Tibial artery (tissue), 4 donors: ENCODE data around the gene AQP12B.
A peak's percentile ranks its signal among the peaks of the same experiment; 100 is the strongest.
"Not testable (repeated sequence)": the region's sequence is repeated elsewhere in the genome, so short reads cannot be mapped to it uniquely, and the experiment has no call there.

Experiments
- DNase-seq, 2 donors: peaks; one replicate each; pipeline ENCODE4 v3.0.0-alpha.2; 2019
- H3K27ac ChIP-seq, 2 donors: fragments of 200-600 bp; sonication (generic) in 1 of 2; 1 replicate in 1 of 2; 2 replicates in 1 of 2; pipeline ENCODE4 v1.5.1; 2018 to 2019; ENCODE audit warnings: mild to moderate bottlenecking in 1 of 2
- H3K27me3 ChIP-seq, 2 donors: fragments of 200-600 bp; sonication (generic) in 1 of 2; one replicate each; pipeline versions ENCODE4 v1.5.1 to v1.6.0; 2016 to 2019
- H3K36me3 ChIP-seq, 3 donors: fragments of 200-600 bp; sonication (generic) in 2 of 3; one replicate each; pipeline ENCODE4 v1.5.1; 2016 to 2019; ENCODE audit warnings: mild to moderate bottlenecking in 2 of 3
- H3K4me1 ChIP-seq, 4 donors: fragments of 200-600 bp; sonication (generic) in 2 of 4; 1 replicate in 3 of 4; 2 replicates in 1 of 4; pipeline ENCODE4 v1.5.1; 2016 to 2019
- H3K4me3 ChIP-seq, 2 donors: fragments of 200-600 bp; sonication (generic) in 1 of 2; 1 replicate in 1 of 2; 2 replicates in 1 of 2; pipeline ENCODE4 v1.5.1; 2018 to 2019; ENCODE audit warnings: mild to moderate bottlenecking in 2 of 2
- H3K9me3 ChIP-seq, 3 donors: fragments of 200-600 bp; sonication (generic) in 1 of 3; one replicate each; pipeline ENCODE4 v1.5.1; 2016 to 2019
- intact Hi-C: fragments of 100-400 bp; cut with DNase I; formaldehyde crosslinking; loops from one replicate; pipeline ENCODE4 v1.15.0; 2023; ENCODE audit warnings: low total_unique reads
- TF ChIP-seq, protein P1 (sequence below), 2 experiments: fragments of 200-600 bp in 1 of 2; fragments of 450-650 bp in 1 of 2; IDR thresholded peaks; one replicate each; pipeline ENCODE4 v1.5.1; 2017 to 2019; ENCODE audit warnings: antibody characterized with exemption in 2 of 2, mild to moderate bottlenecking in 1 of 2, moderate library complexity in 1 of 2

Gene AQP12B, protein sequence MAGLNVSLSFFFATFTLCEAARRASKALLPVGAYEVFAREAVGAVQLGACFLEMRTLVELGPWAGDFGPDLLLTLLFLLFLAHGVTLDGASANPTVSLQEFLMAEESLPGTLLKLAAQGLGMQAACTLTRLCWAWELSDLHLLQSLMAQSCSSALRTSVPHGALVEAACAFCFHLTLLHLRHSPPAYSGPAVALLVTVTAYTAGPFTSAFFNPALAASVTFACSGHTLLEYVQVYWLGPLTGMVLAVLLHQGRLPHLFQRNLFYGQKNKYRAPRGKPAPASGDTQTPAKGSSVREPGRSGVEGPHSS

DNA sequence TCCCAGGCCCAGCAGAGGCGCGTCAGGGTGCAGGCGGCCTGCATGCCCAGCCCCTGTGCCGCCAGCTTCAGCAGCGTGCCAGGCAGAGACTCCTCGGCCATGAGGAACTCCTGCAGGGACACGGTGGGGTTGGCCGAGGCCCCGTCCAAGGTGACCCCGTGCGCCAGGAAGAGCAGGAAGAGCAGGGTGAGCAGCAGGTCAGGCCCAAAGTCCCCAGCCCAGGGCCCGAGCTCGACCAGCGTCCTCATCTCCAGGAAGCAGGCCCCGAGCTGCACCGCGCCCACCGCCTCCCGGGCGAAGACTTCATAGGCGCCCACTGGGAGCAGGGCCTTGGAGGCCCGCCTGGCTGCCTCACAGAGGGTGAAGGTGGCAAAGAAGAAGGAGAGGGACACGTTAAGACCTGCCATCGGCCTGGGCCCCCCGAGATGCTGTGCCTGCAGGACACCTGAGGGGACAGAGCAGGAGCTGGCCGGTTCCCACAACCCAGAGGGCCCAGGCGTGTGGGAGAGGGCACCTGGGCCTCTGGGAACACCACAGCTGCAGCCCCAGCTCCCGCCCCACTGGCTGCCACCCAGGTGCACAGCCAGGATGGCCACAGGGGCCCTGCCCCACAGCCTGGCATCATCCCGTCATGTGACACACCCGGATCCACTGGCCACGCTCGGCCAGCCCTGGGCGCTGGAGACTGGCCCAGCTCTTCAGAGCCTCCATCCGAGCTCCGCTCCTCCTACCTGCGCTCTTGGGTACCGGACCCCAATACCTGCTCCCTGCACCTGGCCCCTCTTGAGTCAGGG lies at the start of gene AQP12B:
Gene AQP12B (minus strand): TSS at position 455 of the 794 bp plus-strand sequence. CDS start 48 bp downstream, at position 407.
- intact Hi-C loops, H3K36me3 ChIP-seq, H3K27ac ChIP-seq, H3K4me3 ChIP-seq, H3K4me1 ChIP-seq, H3K9me3 ChIP-seq: not testable (repeated sequence)
- peaks cover 0 to 12% of the 10 kb centered on the region in 2 donors for H3K27me3 ChIP-seq
- DNase-seq: peak in 1 of 2 donors; percentile 53

DNA sequence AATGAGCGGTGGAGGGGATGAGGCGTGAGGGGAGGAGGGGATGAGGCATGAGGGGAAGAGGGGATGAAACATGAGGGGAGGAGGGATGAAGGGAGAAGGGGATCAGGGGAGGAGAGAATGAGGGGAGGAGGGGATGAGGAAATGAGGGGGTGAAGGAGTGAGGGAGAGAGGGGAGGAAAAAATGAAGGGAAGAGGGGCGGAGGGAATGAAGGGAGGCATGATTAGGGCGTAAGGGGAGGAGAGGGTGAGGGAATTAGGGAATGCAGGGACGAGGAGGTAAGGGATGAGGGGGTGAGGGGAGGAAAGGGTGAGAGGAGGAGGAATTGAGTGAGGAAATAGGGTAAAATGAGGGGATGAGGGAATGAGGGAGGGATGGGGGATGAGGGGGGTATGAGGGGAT lies 49.5 kb upstream of the AQP12B start:
- no peak for DNase-seq
- intact Hi-C loops: no loop called here
- H3K9me3 ChIP-seq: no peaks in the 10 kb centered on the region
- H3K27ac ChIP-seq: no peak overlapping the region
- TF ChIP-seq, protein P1, sequence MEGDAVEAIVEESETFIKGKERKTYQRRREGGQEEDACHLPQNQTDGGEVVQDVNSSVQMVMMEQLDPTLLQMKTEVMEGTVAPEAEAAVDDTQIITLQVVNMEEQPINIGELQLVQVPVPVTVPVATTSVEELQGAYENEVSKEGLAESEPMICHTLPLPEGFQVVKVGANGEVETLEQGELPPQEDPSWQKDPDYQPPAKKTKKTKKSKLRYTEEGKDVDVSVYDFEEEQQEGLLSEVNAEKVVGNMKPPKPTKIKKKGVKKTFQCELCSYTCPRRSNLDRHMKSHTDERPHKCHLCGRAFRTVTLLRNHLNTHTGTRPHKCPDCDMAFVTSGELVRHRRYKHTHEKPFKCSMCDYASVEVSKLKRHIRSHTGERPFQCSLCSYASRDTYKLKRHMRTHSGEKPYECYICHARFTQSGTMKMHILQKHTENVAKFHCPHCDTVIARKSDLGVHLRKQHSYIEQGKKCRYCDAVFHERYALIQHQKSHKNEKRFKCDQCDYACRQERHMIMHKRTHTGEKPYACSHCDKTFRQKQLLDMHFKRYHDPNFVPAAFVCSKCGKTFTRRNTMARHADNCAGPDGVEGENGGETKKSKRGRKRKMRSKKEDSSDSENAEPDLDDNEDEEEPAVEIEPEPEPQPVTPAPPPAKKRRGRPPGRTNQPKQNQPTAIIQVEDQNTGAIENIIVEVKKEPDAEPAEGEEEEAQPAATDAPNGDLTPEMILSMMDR (IDR thresholded peaks at IDR 0.05): no peak
- no peaks in the 10 kb centered on the region for H3K36me3 ChIP-seq
- no peaks in the 10 kb centered on the region for H3K4me1 ChIP-seq
- H3K4me3 ChIP-seq: no peak overlapping the region
- peaks cover 0 to 64% of the 10 kb centered on the region in 2 donors for H3K27me3 ChIP-seq

DNA sequence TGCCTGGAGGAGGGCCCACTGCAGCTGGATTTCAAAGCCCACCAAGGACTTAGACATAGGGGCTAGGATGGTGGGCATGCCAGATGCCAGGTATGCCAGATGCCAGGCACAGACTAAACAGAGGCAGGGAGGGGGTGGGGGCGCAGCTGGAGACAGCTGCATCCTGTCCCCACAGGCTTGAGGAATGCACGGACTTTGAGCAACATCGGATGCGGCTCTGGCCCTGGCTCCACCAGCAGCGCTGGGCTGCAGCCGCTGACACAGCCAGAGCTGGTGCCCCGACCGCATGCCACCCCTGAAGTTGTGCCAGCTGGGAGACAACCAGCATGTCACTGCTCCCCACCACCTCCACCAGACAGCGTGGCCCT lies 48.5 kb upstream of the AQP12B start:
- no peak overlapping the region for H3K4me3 ChIP-seq
- TF ChIP-seq, protein P1 (IDR thresholded peaks at IDR 0.05): no peak
- intact Hi-C loops: no loop called here
- no peaks in the 10 kb centered on the region for H3K36me3 ChIP-seq
- no peaks in the 10 kb centered on the region for H3K4me1 ChIP-seq
- H3K27me3 ChIP-seq: peaks cover 0 to 54% of the 10 kb centered on the region in 2 donors
- no peak overlapping the region for H3K27ac ChIP-seq
- no peak for DNase-seq
- no peaks in the 10 kb centered on the region for H3K9me3 ChIP-seq

DNA sequence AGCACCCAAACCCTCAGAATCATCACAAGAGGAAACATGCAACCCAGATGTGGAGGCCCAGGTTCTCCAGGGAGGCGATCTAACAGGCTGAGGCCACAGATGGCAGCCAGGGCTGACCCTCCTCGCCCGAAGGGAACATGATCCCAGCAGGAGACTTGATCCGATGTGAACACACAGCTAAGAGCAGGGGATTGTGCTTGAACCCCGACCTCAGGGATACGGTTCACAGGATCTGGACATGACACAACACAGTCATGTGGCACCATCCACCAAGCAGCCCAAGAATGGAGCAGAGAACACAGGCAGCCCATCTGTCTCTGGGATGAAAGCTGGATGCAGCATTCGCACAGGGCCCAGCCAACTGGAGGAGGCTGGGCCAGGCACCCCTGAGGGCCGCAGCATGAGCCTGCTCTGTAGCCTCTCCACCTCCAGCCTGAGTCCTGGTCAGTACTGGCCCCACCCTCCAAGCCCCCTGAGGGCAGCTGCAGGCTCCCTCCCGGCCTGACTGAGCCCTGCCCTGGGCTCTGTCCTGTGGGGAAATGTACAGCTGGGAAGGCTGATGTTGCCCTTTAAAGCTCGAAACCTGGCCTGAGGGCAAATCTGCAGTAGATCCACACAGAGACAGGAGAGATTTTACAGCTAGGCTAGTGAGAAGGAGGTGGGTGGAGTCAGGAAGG lies 48.0 kb upstream of the AQP12B start:
- Histone ChIP-seq H3K4me3 (no peak overlapping the region), H3K4me1 (no peaks in the 10 kb centered on the region), H3K27ac (no peak overlapping the region), H3K27me3 (peaks cover 0 to 48% of the 10 kb centered on the region in 2 donors), H3K9me3 (no peaks in the 10 kb centered on the region), H3K36me3 (no peaks in the 10 kb centered on the region)
- intact Hi-C loops: no loop called here
- DNase-seq: no peak
- TF ChIP-seq, protein P1 (IDR thresholded peaks at IDR 0.05): no peak

DNA sequence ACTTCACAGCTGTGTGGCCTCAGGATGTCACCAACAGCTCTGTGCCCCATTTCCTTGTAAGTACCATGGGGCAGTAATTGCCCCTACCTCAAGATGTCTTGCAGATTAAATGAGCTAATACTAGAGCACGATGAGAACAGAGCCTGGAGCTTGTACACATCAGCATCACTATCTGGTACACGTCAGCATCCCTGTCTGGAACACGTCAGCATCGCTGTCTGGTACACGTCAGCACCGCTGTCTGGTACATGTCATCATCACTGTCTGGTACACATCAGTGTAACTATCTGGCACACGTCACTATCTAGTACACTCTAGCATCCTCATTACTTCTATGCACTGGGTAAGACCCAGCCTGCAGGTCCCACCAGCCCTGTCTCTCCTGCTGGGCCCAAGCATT lies 46.1 kb upstream of the AQP12B start:
- intact Hi-C loops: no loop called here
- TF ChIP-seq, protein P1 (IDR thresholded peaks at IDR 0.05): no peak
- Histone ChIP-seq H3K36me3 (no peaks in the 10 kb centered on the region), H3K9me3 (no peaks in the 10 kb centered on the region), H3K27ac (no peak overlapping the region), H3K4me3 (no peak overlapping the region), H3K4me1 (no peaks in the 10 kb centered on the region), H3K27me3 (peaks cover 0 to 49% of the 10 kb centered on the region in 2 donors)
- DNase-seq: no peak

DNA sequence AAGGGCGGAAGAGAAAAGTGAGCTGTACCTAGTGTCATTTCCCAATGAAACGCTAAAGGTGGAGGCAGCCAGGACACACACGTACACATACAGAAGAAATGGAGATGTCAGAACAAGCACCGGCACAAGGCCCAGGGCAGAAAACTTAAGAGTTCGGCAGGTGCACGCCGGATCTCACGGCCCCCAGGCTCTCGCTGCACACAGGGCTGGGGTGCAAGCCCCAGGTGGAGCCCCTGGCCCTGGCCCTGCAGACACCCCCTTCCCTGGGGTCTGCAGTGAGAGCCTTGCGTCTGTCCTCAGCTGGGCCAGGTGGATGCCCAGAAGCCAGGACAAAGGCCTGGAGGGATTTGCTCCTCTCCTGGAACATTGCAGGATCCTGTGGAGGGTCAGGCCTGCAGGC lies 45.7 kb upstream of the AQP12B start:
- H3K27me3 ChIP-seq: peaks cover 0 to 49% of the 10 kb centered on the region in 2 donors
- no peak for DNase-seq
- no peak overlapping the region for H3K4me3 ChIP-seq
- intact Hi-C loops: no loop called here
- no peaks in the 10 kb centered on the region for H3K36me3 ChIP-seq
- no peaks in the 10 kb centered on the region for H3K4me1 ChIP-seq
- TF ChIP-seq, protein P1 (IDR thresholded peaks at IDR 0.05): no peak
- H3K27ac ChIP-seq: no peak overlapping the region
- H3K9me3 ChIP-seq: no peaks in the 10 kb centered on the region
